Transverse colon (tissue), 3 donors: ENCODE data around the gene DYNC1I1.

Experiments
- POLR2A ChIP-seq: fragments of 450-650 bp; IDR thresholded peaks from one replicate; pipeline ENCODE4 v1.6.1; 2016; ENCODE audit warnings: antibody characterized with exemption, mild to moderate bottlenecking, moderate library complexity
- TF ChIP-seq, protein P1 (sequence below), 5 experiments: fragments of 200-600 bp in 3 of 5; fragments of 450-650 bp in 2 of 5; sonication (generic) in 3 of 5; IDR thresholded peaks; 1 replicate in 2 of 5; 2 replicates in 3 of 5; pipeline ENCODE4 v1.5.1; 2016 to 2017; ENCODE audit warnings: antibody characterized with exemption in 5 of 5, inconsistent platforms in 3 of 5, mild to moderate bottlenecking in 2 of 5, moderate library complexity in 1 of 5

DNA sequence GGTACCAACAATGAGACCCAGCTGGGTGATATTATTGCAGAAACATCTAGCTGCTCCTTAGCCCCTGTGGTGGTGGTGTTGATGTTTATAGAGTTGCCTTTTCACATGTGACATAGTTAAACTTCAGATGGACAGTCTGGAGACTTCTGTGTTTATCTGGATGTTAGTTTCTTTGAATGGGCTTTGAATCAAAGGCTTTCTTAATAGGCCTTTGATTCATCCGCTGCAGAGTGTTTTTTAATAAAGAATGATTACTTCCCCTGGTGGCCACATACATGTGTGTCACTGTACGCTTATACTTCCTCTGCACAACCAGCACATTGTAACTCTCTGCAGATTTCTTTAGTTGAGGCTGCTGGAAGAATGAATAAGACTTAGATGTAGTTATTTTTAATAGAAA, 221.0 kb downstream of the DYNC1I1 start:
- TF ChIP-seq, protein P1, sequence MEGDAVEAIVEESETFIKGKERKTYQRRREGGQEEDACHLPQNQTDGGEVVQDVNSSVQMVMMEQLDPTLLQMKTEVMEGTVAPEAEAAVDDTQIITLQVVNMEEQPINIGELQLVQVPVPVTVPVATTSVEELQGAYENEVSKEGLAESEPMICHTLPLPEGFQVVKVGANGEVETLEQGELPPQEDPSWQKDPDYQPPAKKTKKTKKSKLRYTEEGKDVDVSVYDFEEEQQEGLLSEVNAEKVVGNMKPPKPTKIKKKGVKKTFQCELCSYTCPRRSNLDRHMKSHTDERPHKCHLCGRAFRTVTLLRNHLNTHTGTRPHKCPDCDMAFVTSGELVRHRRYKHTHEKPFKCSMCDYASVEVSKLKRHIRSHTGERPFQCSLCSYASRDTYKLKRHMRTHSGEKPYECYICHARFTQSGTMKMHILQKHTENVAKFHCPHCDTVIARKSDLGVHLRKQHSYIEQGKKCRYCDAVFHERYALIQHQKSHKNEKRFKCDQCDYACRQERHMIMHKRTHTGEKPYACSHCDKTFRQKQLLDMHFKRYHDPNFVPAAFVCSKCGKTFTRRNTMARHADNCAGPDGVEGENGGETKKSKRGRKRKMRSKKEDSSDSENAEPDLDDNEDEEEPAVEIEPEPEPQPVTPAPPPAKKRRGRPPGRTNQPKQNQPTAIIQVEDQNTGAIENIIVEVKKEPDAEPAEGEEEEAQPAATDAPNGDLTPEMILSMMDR (IDR thresholded peaks at IDR 0.05): peak in 1 of 5 experiments; percentile 4
- TF ChIP-seq POLR2A: no peak
